GM10248 (cell line): ENCODE results near the gene CLBA1.
"Not testable (repeated sequence)": the region's sequence is repeated elsewhere in the genome, so short reads cannot be mapped to it uniquely, and the experiment has no call there.

Experiments used
- CTCF ChIA-PET: fragments of 300-600 bp; sonication (Branson Sonifier 250); formaldehyde crosslinking; extraction: SDS; loops from one replicate; lab custom pipeline; 2021; ENCODE audit warnings: antibody characterized with exemption; lab: Yijun Ruan, JAX
- POLR2A ChIA-PET: fragments of 350-650 bp; sonication (Branson Sonifier 250); formaldehyde crosslinking; extraction: SDS; loops from one replicate; lab custom pipeline; 2020; ENCODE audit warnings: antibody characterized with exemption; lab: Yijun Ruan, JAX
- DNase-seq: peaks from one replicate; pipeline ENCODE4 v3.0.0; 2012; ENCODE audit errors: extremely low spot score
- CTCF ChIP-seq: IDR thresholded peaks from 2 replicates; pipeline ENCODE4 v1.5.1; 2012; ENCODE audit warnings: mild to moderate bottlenecking, low read depth; ENCODE audit errors: extremely low read depth, missing control alignments, control extremely low read depth

Gene CLBA1

GRCh38 chr14:104938436-104938835, 47.2 kb upstream of the CLBA1 start:
- TF ChIP-seq CTCF, result no peak
- POLR2A ChIA-PET, result no interaction called here
- CTCF ChIA-PET, result interaction anchor here (1.4 to 4.4 kb wide), 3 partner anchors 14 to 108 kb away, joined by 3 to 18 read pairs (median 5); partner anchors contain the start of gene PLD4
- no peak for DNase-seq

- no peak for TF ChIP-seq CTCF
- POLR2A ChIA-PET, result no interaction called here
- CTCF ChIA-PET, result interaction anchor here (0.9 to 2.4 kb wide), 6 partner anchors 8 to 107 kb away, joined by 3 to 10 read pairs (median 3); partner anchors contain the start of gene PLD4
Measured at GRCh38 chr14:104938960-104939359, 46.6 kb upstream of the CLBA1 start.

GRCh38 chr14:104939666-104940410, 45.8 kb upstream of the CLBA1 start:
- DNase-seq, result peak; percentile 10
- no peak for TF ChIP-seq CTCF
- CTCF ChIA-PET, result interaction anchor here (0.9 to 2.4 kb wide), 6 partner anchors 9 to 114 kb away, joined by 3 to 10 read pairs (median 4); no protein-coding TSS in a partner anchor
- POLR2A ChIA-PET, result no interaction called here

More at GRCh38 chr14:104938960-104939359, 46.6 kb upstream of the CLBA1 start:
- DNase-seq, result no peak

- ChIA-PET CTCF (interaction anchor here (1.9 to 2.4 kb wide), 2 partner anchors 45 to 115 kb away, joined by 4 to 10 read pairs; no protein-coding TSS in a partner anchor), POLR2A (no interaction called here)
- TF ChIP-seq CTCF, result peak; percentile 5
- no peak for DNase-seq
Measured at GRCh38 chr14:104940526-104941150, 45.0 kb upstream of the CLBA1 start.

- ChIA-PET POLR2A (no interaction called here), CTCF (interaction anchor here (1.9 to 2.4 kb wide), 2 partner anchors 46 to 116 kb away, joined by 4 to 10 read pairs; no protein-coding TSS in a partner anchor)
- no peak for DNase-seq
- TF ChIP-seq CTCF, result no peak
Measured at GRCh38 chr14:104941508-104942365, 43.9 kb upstream of the CLBA1 start.

- ChIA-PET CTCF (no interaction called here), POLR2A (no interaction called here)
- no peak for DNase-seq
- TF ChIP-seq CTCF, result no peak
Measured at GRCh38 chr14:104942586-104942985, 43.0 kb upstream of the CLBA1 start.

- CTCF ChIA-PET, DNase-seq, POLR2A ChIA-PET: not testable (repeated sequence)
Measured at GRCh38 chr14:104943216-104944015, 42.2 kb upstream of the CLBA1 start.

- DNase-seq, CTCF ChIA-PET, POLR2A ChIA-PET: not testable (repeated sequence)
Measured at GRCh38 chr14:104944016-104944308, 41.6 kb upstream of the CLBA1 start.

- DNase-seq, CTCF ChIA-PET, POLR2A ChIA-PET: not testable (repeated sequence)
Measured at GRCh38 chr14:104944436-104945205, 41.0 kb upstream of the CLBA1 start.
